Sigmoid colon (tissue), 7 donors: Measurements from ENCODE around the gene SAMM50. TPM values are rescaled to one million over a fixed set of nuclear protein-coding genes. Genes with fewer than 3 reads are reported as not detected.
A peak's percentile ranks its signal among the peaks of the same experiment; 100 is the strongest.

Source experiments
- DNase-seq: peaks from one replicate; pipeline ENCODE4 v3.0.0-alpha.2; 2019
- H3K27ac ChIP-seq, 4 donors: fragments of 200-600 bp; sonication (generic); one replicate each; pipeline ENCODE4 v1.5.1; 2016 to 2019; ENCODE audit warnings: mild to moderate bottlenecking in 1 of 4
- H3K27me3 ChIP-seq, 3 donors: fragments of 200-600 bp; sonication (generic); one replicate each; pipeline ENCODE4 v1.5.1; 2019; ENCODE audit warnings: mild to moderate bottlenecking in 1 of 3
- H3K36me3 ChIP-seq, 4 donors: fragments of 200-600 bp; sonication (generic); one replicate each; pipeline ENCODE4 v1.5.1; 2016 to 2019
- H3K4me1 ChIP-seq, 4 donors: fragments of 200-600 bp; sonication (generic); one replicate each; pipeline ENCODE4 v1.5.1; 2017 to 2019
- H3K4me3 ChIP-seq, 4 donors: fragments of 200-600 bp; sonication (generic); one replicate each; pipeline ENCODE4 v1.5.1; 2017 to 2019; ENCODE audit warnings: mild to moderate bottlenecking in 2 of 4, moderate library complexity in 1 of 4
- H3K9me3 ChIP-seq, 4 donors: fragments of 200-600 bp in 3 of 4; sonication (generic) in 3 of 4; one replicate each; pipeline versions ENCODE4 v1.5.1 to v1.6.1; 2013 to 2019
- CTCF ChIP-seq, 4 experiments: fragments of 450-650 bp in 3 of 4; fragments of 200-600 bp in 1 of 4; IDR thresholded peaks; one replicate each; pipeline ENCODE4 v1.5.1; 2016 to 2019; ENCODE audit warnings: antibody characterized with exemption in 4 of 4, mild to moderate bottlenecking in 3 of 4, moderate library complexity in 2 of 4
- EP300 ChIP-seq, 4 donors: sonication (generic); formaldehyde crosslinking; IDR thresholded peaks; one replicate each; pipeline ENCODE4 v1.6.1; 2017; ENCODE audit warnings: antibody characterized with exemption in 4 of 4
- POLR2A ChIP-seq, 2 donors: fragments of 450-650 bp; IDR thresholded peaks; one replicate each; pipeline ENCODE4 v1.6.1; 2016; ENCODE audit warnings: antibody characterized with exemption in 2 of 2, mild to moderate bottlenecking in 2 of 2, moderate library complexity in 2 of 2
- POLR2AphosphoS5 ChIP-seq, 4 donors: sonication (generic); formaldehyde crosslinking; IDR thresholded peaks; one replicate each; pipeline ENCODE4 v1.6.1; 2017; ENCODE audit warnings: antibody characterized with exemption in 4 of 4
- WGBS, 2 donors: extraction: QIAGEN DNeasy Blood & Tissue Kit; methylation state at CpG; one replicate each; pipeline ENCODE4 v1.1.7; 2013; 5-methylcytosine and 5-hydroxymethylcytosine counted together
- intact Hi-C: fragments of 100-400 bp; cut with DNase I; formaldehyde crosslinking; loops from one replicate; pipeline ENCODE4 v1.15.1; 2023
- polyA plus RNA-seq, 3 donors: library from polyadenylated mRNA; stranded (reverse); fragments of 200-250 nt; gene quantifications; one replicate each; pipeline ENCODE4 v1.2.3, GENCODE V29; 2013
- total RNA-seq, 4 donors: library from RNA; depleted of rRNA; stranded (reverse); fragments of >200 nt; gene quantifications; one replicate each; pipeline ENCODE4 v1.1.0, GENCODE V29; 2016
- donor health status: healthy with polysubstance abuse.
- donor health status: Bipolar disorder and iron deficiency.
- donor health status: healthy.

SAMM50 gene
- total and polyA plus RNA-seq, 7 donors, result 21.3 to 46.5 (median 33.0) TPM

- peak; percentile 58 for DNase-seq
- no peak overlapping the region for H3K4me3 ChIP-seq
- intact Hi-C loops, result loop anchor here (10.0 kb wide), 1 partner anchor 330 kb away; no protein-coding TSS in a partner anchor
- peaks cover 0 to 8% (median 0%) of the 10 kb centered on the region in 4 donors for H3K4me1 ChIP-seq
- no peak for TF ChIP-seq CTCF (IDR thresholded peaks at IDR 0.05)
- no peak for TF ChIP-seq POLR2A (IDR thresholded peaks at IDR 0.05)
- TF ChIP-seq EP300 (IDR thresholded peaks at IDR 0.05), result no peak
- TF ChIP-seq POLR2AphosphoS5 (IDR thresholded peaks at IDR 0.05), result no peak
- H3K9me3 ChIP-seq, result no peaks in the 10 kb centered on the region
- WGBS, 2 donors, result 93 to 95% methylated on average over 15 of the region's 15 CpGs
- peaks cover 14 to 89% (median 28%) of the 10 kb centered on the region in 4 donors for H3K36me3 ChIP-seq
- H3K27ac ChIP-seq, result no peak overlapping the region
- H3K27me3 ChIP-seq, result no peaks in the 10 kb centered on the region
Measured at GRCh38 chr22:43995057-43995685, 39.9 kb downstream of the SAMM50 start.

GRCh38 chr22:43995798-43996169, 40.5 kb downstream of the SAMM50 start:
- no peak overlapping the region for H3K4me3 ChIP-seq
- intact Hi-C loops, result loop anchor here (10.0 kb wide), 1 partner anchor 329 kb away; no protein-coding TSS in a partner anchor
- TF ChIP-seq POLR2A (IDR thresholded peaks at IDR 0.05), result no peak
- TF ChIP-seq EP300 (IDR thresholded peaks at IDR 0.05), result no peak
- TF ChIP-seq CTCF (IDR thresholded peaks at IDR 0.05), result no peak
- no peak for TF ChIP-seq POLR2AphosphoS5 (IDR thresholded peaks at IDR 0.05)
- H3K4me1 ChIP-seq, result peaks cover 0 to 8% (median 0%) of the 10 kb centered on the region in 4 donors
- H3K9me3 ChIP-seq, result no peaks in the 10 kb centered on the region
- peaks cover 10 to 83% (median 25%) of the 10 kb centered on the region in 4 donors for H3K36me3 ChIP-seq
- H3K27ac ChIP-seq, result no peak overlapping the region
- DNase-seq, result no peak
- 58 to 86% methylated on average over 10 of the region's 10 CpGs for WGBS, 2 donors
- no peaks in the 10 kb centered on the region for H3K27me3 ChIP-seq

- TF ChIP-seq CTCF (IDR thresholded peaks at IDR 0.05) (no peak), POLR2AphosphoS5 (IDR thresholded peaks at IDR 0.05) (no peak), EP300 (IDR thresholded peaks at IDR 0.05) (no peak), POLR2A (IDR thresholded peaks at IDR 0.05) (no peak)
- H3K4me1 ChIP-seq, result peaks cover 0 to 8% (median 0%) of the 10 kb centered on the region in 4 donors
- no peak overlapping the region for H3K4me3 ChIP-seq
- WGBS, 2 donors, result 72 to 89% methylated on average over 45 of the region's 45 CpGs
- H3K9me3 ChIP-seq, result no peaks in the 10 kb centered on the region
- no peak overlapping the region for H3K27ac ChIP-seq
- DNase-seq, result peak; percentile 73
- no peaks in the 10 kb centered on the region for H3K27me3 ChIP-seq
- intact Hi-C loops, result loop anchor here (10.0 kb wide), 1 partner anchor 328 kb away; no protein-coding TSS in a partner anchor
- peaks cover 10 to 77% (median 24%) of the 10 kb centered on the region in 4 donors for H3K36me3 ChIP-seq
Measured at GRCh38 chr22:43996170-43996980, 41.1 kb downstream of the SAMM50 start.

GRCh38 chr22:43996981-43997265, 41.7 kb downstream of the SAMM50 start:
- Histone ChIP-seq H3K27me3 (no peaks in the 10 kb centered on the region), H3K36me3 (peaks cover 10 to 72% (median 19%) of the 10 kb centered on the region in 4 donors), H3K9me3 (no peaks in the 10 kb centered on the region), H3K4me3 (no peak overlapping the region), H3K27ac (no peak overlapping the region), H3K4me1 (peaks cover 0 to 8% (median 0%) of the 10 kb centered on the region in 4 donors)
- 88 to 94% methylated on average over 8 of the region's 8 CpGs for WGBS, 2 donors
- DNase-seq, result peak; percentile 46
- TF ChIP-seq POLR2AphosphoS5 (IDR thresholded peaks at IDR 0.05) (no peak), EP300 (IDR thresholded peaks at IDR 0.05) (no peak), CTCF (IDR thresholded peaks at IDR 0.05) (no peak), POLR2A (IDR thresholded peaks at IDR 0.05) (no peak)
- intact Hi-C loops, result loop anchor here (10.0 kb wide), 1 partner anchor 328 kb away; no protein-coding TSS in a partner anchor
